Spinal cord (tissue), 10 donors: ENCODE data around the gene OTULIN. TPM values are rescaled to one million over a fixed set of nuclear protein-coding genes. Genes with fewer than 3 reads are reported as not detected.

Source experiments
- DNase-seq, 6 donors: peaks; one replicate each; pipeline versions ENCODE4 v3.0.0 to v3.0.0-alpha.2; 2013 to 2015; ENCODE audit warnings: low spot score in 6 of 6, low read depth in 4 of 6
- H3K27ac ChIP-seq: one replicate; pipeline ENCODE4 v1.5.1; 2013; ENCODE audit warnings: low read depth, low read length, control low read depth
- H3K27me3 ChIP-seq: one replicate; pipeline ENCODE4 v1.6.1; 2013; ENCODE audit warnings: low read length; ENCODE audit not compliant: control insufficient read depth, insufficient read depth
- H3K36me3 ChIP-seq: one replicate; pipeline ENCODE4 v1.6.1; 2013; ENCODE audit warnings: low read length; ENCODE audit not compliant: control insufficient read depth, insufficient read depth
- H3K4me1 ChIP-seq: one replicate; pipeline ENCODE4 v1.6.1; 2013; ENCODE audit warnings: low read length; ENCODE audit not compliant: control insufficient read depth, insufficient read depth
- H3K4me3 ChIP-seq: one replicate; pipeline ENCODE4 v1.5.1; 2013; ENCODE audit warnings: low read depth, low read length, control low read depth
- H3K9me3 ChIP-seq: one replicate; pipeline ENCODE4 v1.6.1; 2013; ENCODE audit warnings: low read length; ENCODE audit not compliant: control insufficient read depth, insufficient read depth
- WGBS: methylation state at CpG from one replicate; pipeline ENCODE4 v1.1.5; 2013; ENCODE audit warnings: missing lambda C conversion rate; ENCODE audit not compliant: insufficient coverage; 5-methylcytosine and 5-hydroxymethylcytosine counted together
- polyA plus RNA-seq, 2 donors: library from polyadenylated mRNA; unstranded; fragments of 120-200 nt; gene quantifications; one replicate each; pipeline ENCODE4 v1.2.1, GENCODE V29; 2013; ENCODE audit not compliant: insufficient read length in 2 of 2
- total RNA-seq, 2 donors: library from RNA; depleted of rRNA in 1 of 2; stranded (reverse); fragments of 120-200 nt in 1 of 2; fragments of >200 nt in 1 of 2; gene quantifications; one replicate each; pipeline versions ENCODE4 v1.2.3 to v1.2.4, GENCODE V29; 2013 to 2014
- donor health status: healthy.

The OTULIN gene
- total and polyA plus RNA-seq, 4 donors, result 14.0 to 28.7 (median 15.8) TPM

DNA sequence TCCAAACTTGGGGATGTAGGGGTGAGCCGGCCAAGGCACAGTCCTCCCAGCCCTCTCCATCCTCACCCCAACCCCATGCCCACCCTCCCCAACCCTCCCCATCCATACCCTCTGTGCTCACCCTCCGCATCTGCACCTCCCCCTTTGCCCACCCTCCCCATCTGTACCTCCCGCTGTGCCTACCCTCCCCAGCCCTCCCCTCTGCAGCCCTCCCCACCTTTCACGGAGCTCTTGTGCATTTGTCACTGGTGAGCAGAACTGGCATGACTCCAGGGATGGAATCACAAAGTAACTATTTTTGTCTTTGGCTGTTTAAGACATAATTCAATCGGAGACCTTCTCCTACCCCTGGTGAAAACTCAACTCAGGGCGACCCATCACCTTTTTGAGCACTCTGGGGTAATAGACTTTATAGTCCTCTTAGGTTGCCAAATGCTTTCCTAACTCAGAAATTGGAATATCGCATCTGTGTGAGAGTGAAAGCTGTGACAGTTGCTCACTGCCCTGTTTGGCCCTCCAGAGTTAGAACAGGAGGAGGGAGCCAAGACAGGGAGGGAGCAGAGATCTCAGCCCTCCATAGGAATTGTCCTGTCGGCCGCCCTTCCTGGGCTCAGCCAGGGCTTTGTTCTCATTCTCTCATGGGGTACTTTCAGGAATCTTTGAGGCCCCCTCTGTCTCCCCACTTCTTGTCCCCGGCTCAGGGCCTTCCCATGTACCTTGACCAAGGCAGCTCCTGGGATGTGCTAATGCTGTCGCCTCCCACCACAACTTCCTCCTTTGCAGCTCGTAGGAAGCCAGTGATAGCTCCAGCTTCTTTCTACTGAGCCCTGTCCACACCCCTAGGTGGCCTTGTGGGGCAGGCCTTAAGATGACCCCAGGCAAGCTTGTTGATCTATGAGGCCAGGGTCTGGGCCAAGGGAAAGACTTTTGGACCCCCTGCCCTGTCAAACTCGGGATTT lies 36.2 kb downstream of the OTULIN start:
- WGBS, result 65% methylated on average over 7 of the region's 13 CpGs

DNA sequence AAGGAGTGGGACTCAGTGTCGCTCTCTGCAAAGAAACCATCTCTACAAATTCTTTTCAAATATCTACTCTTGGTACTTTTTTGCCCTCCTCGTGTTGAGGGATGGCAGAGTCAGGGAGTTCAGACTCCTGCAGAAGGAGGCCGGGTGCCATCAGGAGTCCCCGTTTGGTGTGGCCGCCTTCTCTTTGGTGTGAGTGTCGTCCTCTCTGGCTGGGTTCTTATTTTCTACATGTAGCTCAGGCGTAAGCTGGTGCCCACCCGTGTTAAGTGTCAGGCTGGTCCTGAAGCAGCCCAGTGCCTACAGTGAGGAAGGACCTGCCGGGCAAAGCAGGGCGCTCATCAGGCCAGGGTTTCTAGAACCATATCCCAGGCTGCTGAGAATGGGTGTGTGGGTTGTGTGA lies 37.0 kb downstream of the OTULIN start:
- DNase-seq, result no peak
- Histone ChIP-seq H3K27ac (no peak overlapping the region), H3K4me3 (no peak overlapping the region), H3K36me3 (peaks cover 23% of the 10 kb centered on the region), H3K27me3 (no peaks in the 10 kb centered on the region), H3K4me1 (no peaks in the 10 kb centered on the region), H3K9me3 (no peaks in the 10 kb centered on the region)
- WGBS, result 98% methylated on average over 9 of the region's 10 CpGs

More for the DNA sequence above, 36.2 kb downstream of the OTULIN start:
- H3K27me3 ChIP-seq, result no peaks in the 10 kb centered on the region
- H3K4me1 ChIP-seq, result no peaks in the 10 kb centered on the region
- DNase-seq, result no peak
- no peaks in the 10 kb centered on the region for H3K9me3 ChIP-seq
- peaks cover 23% of the 10 kb centered on the region for H3K36me3 ChIP-seq
- no peak overlapping the region for H3K27ac ChIP-seq
- H3K4me3 ChIP-seq, result no peak overlapping the region

DNA sequence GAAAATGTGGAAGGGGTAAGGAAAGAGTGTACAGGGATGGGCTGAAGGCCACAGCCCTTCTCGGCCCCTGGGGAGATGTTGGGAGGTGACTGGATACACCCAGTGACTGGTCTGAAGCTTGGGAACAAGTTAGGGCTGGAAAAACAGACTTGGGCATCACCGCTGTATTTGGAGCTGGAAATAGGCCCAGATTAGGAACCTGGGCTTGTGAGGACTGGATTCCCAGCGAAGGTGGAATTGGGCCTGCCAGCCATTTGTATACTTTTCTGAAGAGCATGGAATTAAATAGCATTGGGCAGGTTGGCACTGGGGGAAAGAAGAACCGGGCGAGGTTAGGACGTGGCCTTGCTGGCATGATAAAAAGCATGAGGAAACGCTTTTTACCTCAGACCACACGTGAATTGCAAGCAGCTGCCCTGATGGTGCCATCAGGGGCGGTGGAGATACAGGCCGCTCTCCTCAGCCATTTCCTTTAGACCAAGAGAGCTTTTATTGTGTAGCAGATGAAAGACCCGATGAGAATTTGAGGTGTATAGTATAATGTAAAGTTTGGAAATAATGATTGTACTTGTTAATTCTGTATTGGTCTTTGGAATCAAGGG lies 37.8 kb downstream of the OTULIN start:
- H3K36me3 ChIP-seq, result peaks cover 23% of the 10 kb centered on the region
- H3K9me3 ChIP-seq, result no peaks in the 10 kb centered on the region
- no peak overlapping the region for H3K4me3 ChIP-seq

DNA sequence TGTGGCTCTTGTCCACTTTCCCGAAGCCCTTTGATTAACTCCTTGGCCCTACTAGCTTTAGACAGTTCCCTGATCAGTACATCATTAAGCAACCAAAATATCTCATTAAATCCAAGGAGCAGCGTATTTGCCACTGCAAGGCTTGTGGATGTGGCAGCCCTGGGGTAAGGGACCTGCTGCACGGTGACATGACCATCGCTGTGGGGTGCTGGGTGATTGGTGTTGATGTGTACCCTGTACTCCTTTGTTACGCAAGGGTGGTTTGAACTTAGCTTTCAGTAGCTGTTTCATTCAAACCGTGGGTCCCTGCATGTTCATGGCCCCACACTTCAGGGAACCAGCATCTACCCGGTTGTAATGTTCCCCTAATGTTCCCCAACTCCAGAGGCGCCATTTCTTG lies 41.0 kb downstream of the OTULIN start:
- H3K27me3 ChIP-seq, result no peaks in the 10 kb centered on the region
- no peak overlapping the region for H3K27ac ChIP-seq
- no peaks in the 10 kb centered on the region for H3K9me3 ChIP-seq
- peaks cover 6% of the 10 kb centered on the region for H3K4me1 ChIP-seq
- DNase-seq, result no peak
- H3K4me3 ChIP-seq, result no peak overlapping the region
- 96% methylated on average over 4 of the region's 8 CpGs for WGBS
- H3K36me3 ChIP-seq, result peaks cover 19% of the 10 kb centered on the region

More for the DNA sequence above, 37.8 kb downstream of the OTULIN start:
- Histone ChIP-seq H3K27me3 (no peaks in the 10 kb centered on the region), H3K27ac (no peak overlapping the region), H3K4me1 (peaks cover under 1% of the 10 kb centered on the region)
- DNase-seq, result no peak
- 93% methylated on average over 9 of the region's 11 CpGs for WGBS

DNA sequence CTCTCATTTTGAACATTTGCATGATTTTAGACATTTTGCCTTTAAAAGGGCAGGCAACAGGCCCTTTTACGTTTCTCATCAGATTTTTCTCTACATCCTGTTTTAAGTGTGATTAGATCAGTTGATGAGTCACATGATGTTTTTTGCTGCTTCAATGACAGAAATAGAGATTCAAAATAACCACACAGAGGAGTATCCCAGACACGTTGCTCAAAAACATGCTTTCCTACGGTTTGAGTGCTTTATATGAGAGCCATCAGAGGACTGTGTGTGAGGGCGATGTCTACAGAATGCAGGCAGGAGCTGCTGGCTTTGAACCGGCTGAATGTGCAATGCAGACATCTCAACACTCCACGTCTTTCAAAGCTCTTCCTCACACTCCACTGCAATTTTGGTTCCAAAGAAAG lies 42.1 kb downstream of the OTULIN start:
- H3K27me3 ChIP-seq, result no peaks in the 10 kb centered on the region
- peaks cover 6% of the 10 kb centered on the region for H3K4me1 ChIP-seq
- DNase-seq, result no peak
- no CpG with 5 or more reads among the region's 6 CpGs for WGBS
- H3K4me3 ChIP-seq, result no peak overlapping the region
- H3K9me3 ChIP-seq, result no peaks in the 10 kb centered on the region
- H3K27ac ChIP-seq, result no peak overlapping the region
- peaks cover 29% of the 10 kb centered on the region for H3K36me3 ChIP-seq

DNA sequence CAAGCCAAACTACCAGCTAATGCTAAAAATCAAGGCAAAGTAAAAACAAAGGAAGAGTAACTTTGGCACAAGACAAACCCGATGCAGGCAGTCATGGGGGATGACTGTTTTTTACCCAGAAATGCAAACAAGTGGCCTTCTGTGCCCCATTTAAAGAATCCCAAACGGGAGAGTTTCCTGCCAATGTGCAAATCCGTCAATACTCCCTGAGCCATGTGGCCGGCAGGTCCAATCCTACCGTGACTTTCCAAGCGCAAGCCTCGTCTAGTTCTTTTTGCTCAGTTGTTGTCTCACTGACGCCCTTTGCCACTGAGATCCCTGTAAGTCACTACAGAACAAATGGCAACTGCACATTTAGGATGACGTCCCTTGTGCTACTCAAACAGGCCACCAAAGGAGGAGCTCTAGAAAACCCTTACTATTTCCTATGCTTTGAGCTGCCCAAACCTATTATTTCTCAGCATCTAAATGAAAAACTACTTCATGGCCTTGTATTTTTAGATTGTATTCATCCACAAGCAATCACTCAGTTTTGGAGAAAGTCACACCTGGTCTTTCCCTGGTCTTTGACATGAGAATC lies 43.4 kb downstream of the OTULIN start:
- Histone ChIP-seq H3K9me3 (no peaks in the 10 kb centered on the region), H3K4me1 (peaks cover 6% of the 10 kb centered on the region), H3K4me3 (no peak overlapping the region), H3K27ac (peak overlapping the region; percentile 22), H3K36me3 (peaks cover 36% of the 10 kb centered on the region), H3K27me3 (no peaks in the 10 kb centered on the region)
- DNase-seq, result peak in 1 of 6 donors; percentile 40
- WGBS, result 41% methylated on average over 9 of the region's 9 CpGs

DNA sequence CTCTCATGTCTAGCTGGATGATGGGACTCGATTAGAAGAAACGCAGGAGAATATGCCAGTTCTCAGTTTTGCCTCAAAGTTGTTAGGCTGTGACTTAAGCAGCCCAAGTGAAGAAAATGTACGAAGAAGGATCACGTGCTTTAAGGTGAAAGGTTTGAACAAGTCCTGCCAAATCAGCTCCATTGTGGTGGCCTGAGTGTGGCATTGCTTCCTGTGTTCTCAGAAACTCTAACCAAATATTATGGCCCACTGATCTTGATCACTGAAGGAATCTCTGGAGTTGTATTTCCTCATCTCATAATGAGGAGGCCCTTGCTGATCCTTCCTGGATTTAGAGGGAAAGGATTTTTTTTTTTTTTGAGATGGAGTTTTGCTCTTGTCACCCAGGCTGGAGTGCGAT lies 44.0 kb downstream of the OTULIN start:
- peaks cover 6% of the 10 kb centered on the region for H3K4me1 ChIP-seq
- no peaks in the 10 kb centered on the region for H3K9me3 ChIP-seq
- WGBS, result 98% methylated on average over 4 of the region's 5 CpGs
- H3K36me3 ChIP-seq, result peaks cover 43% of the 10 kb centered on the region
- H3K27me3 ChIP-seq, result no peaks in the 10 kb centered on the region
- no peak for DNase-seq
- no peak overlapping the region for H3K27ac ChIP-seq
- no peak overlapping the region for H3K4me3 ChIP-seq

DNA sequence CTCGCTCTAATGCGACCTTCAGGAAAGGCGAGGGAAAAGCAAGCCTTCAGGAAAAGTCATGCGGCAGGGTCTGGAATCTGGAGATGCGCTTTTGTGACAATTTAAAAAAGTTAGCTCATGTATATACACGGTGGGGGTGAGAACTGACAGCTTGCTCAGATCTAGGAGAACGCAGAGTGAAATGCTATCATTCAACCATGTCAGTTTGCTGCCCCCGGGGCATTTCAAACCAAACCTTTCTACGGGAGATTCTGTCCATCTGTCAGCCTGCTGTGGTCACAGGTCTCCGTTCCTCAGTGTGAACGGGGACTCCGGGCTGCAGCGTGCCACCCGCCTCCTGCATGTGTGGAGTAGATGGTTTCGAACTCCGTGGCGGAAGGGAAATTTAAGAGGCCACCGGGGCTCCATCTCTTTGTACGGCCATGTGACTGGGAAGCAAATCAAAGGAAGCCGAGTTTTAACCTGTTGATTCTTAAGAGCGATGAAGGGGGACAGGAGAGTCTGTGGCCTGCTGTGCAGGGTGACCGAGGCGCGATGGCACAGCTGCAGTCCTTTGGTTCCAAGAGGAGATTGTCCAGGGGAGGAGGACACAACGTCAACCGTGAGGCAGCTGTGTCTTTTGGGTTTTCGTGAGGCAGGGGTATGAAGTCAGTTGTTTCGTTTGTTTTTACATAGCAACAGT lies 45.9 kb downstream of the OTULIN start:
- H3K9me3 ChIP-seq, result no peaks in the 10 kb centered on the region
- no peak overlapping the region for H3K4me3 ChIP-seq
- H3K27me3 ChIP-seq, result no peaks in the 10 kb centered on the region
- no peak overlapping the region for H3K27ac ChIP-seq
- peaks cover 6% of the 10 kb centered on the region for H3K4me1 ChIP-seq
- 90% methylated on average over 24 of the region's 28 CpGs for WGBS
- peaks cover 51% of the 10 kb centered on the region for H3K36me3 ChIP-seq
- no peak for DNase-seq

DNA sequence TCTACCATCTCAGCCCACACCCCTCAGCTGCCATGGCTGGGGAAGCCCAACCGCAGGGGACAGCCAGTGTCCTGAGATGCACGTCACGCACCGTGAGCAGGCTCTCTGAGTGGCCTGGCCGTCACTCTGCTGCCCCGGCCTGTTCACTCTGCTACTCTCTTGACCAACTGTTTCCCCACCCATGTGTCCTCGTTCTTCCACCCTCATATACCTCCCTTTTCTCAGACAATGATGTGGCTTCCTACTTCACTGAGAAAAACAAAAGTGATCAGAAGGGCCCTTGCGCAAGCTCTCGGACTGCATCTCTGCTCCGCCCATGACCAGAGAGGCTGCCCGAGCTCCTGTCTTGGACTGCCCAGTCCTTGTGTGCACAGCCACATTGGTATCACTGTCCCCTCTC lies 47.6 kb downstream of the OTULIN start:
- WGBS, result 95% methylated on average over 11 of the region's 11 CpGs
- Histone ChIP-seq H3K27me3 (no peaks in the 10 kb centered on the region), H3K9me3 (no peaks in the 10 kb centered on the region), H3K4me1 (peaks cover 6% of the 10 kb centered on the region), H3K4me3 (no peak overlapping the region), H3K36me3 (peaks cover 55% of the 10 kb centered on the region), H3K27ac (no peak overlapping the region)
- DNase-seq, result no peak
